Activated T-helper 1 cell treated with anti-CD3 and anti-CD28 coated beads, Interleukin-12 subunit alpha, Interleukin-12 subunit beta, Interleukin-2, Interleukin-4 antibody, amounts not matched to agents 30 ng/mL and 10 ng/mL and 1 ng/mL, durations not matched to agents 14 hours and 24 hours and 36 hours (primary cell): ENCODE data around the gene OR6J1. TPM values are rescaled to one million over a fixed set of nuclear protein-coding genes. Genes with fewer than 3 reads are reported as not detected.

Source experiments
- DNase-seq: peaks from one replicate; pipeline ENCODE4 v3.0.0; 2021; ENCODE audit warnings: low spot score
- H3K27ac Mint-ChIP-seq: one replicate; pipeline ENCODE4 v1.8.0; 2021; ENCODE audit warnings: mild to moderate bottlenecking, mixed read lengths
- H3K27me3 Mint-ChIP-seq: one replicate; pipeline ENCODE4 v1.8.0; 2022; ENCODE audit warnings: mild to moderate bottlenecking, moderate library complexity, mixed read lengths; ENCODE audit not compliant: insufficient read depth
- H3K36me3 Mint-ChIP-seq: one replicate; pipeline ENCODE4 v1.8.0; 2021; ENCODE audit warnings: low read depth, mixed read lengths
- H3K4me1 Mint-ChIP-seq: one replicate; pipeline ENCODE4 v1.8.0; 2021; ENCODE audit warnings: low read depth, mixed read lengths
- H3K4me3 Mint-ChIP-seq: one replicate; pipeline ENCODE4 v1.8.0; 2021; ENCODE audit warnings: mild to moderate bottlenecking, moderate library complexity, mixed read lengths
- H3K9me3 Mint-ChIP-seq: one replicate; pipeline ENCODE4 v1.8.0; 2021; ENCODE audit warnings: mixed read lengths
- intact Hi-C: fragments of 100-400 bp; cut with micrococcal nuclease; formaldehyde crosslinking; loops from one replicate; pipeline ENCODE4 v1.15.1; 2024
- total RNA-seq: library from RNA; stranded (reverse); gene quantifications from 2 replicates; pipeline ENCODE4 v1.2.3, GENCODE V29; 2022

Gene OR6J1
- total RNA-seq, 1 donor from 2014 or later: not detected

- Mint-ChIP-seq H3K9me3 (peaks cover 3% of the 10 kb centered on the region), H3K36me3 (peaks cover 22% of the 10 kb centered on the region), H3K27me3 (peaks cover 2% of the 10 kb centered on the region), H3K4me3 (no peak overlapping the region), H3K4me1 (no peaks in the 10 kb centered on the region), H3K27ac (no peak overlapping the region)
- intact Hi-C loops: no loop called here
- no peak for DNase-seq
These were observed 29.8 kb downstream of the OR6J1 start for GRCh38 chr14:22614240-22614799.

DNA sequence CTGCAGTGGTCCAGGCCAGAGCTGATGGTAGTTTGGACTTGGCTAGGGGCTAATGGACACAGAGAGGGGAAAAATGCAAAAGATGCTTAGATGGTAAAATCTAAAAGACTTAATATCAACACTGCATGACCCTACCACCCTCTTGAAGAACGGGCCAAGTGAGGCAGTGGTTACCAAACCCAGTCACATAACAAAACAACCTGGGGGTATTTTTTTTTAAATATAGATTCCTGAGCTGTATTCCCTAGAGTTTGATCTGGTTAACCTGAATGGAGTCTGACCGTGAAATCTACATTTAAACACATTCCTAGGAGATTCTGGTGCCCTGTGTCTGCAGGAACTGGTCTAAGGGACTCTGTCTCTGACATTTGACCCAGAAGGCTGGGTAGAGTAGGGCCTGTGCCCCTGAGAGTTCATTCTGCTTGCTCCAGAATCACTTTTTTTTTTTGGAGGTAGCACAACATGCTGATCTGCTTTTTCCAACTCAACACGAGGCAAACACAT, 30.4 kb downstream of the OR6J1 start:
- intact Hi-C loops: no loop called here
- H3K36me3 Mint-ChIP-seq: peaks cover 23% of the 10 kb centered on the region
- H3K27me3 Mint-ChIP-seq: peaks cover 2% of the 10 kb centered on the region
- H3K9me3 Mint-ChIP-seq: peaks cover 3% of the 10 kb centered on the region
- no peak for DNase-seq
- H3K4me3 Mint-ChIP-seq: no peak overlapping the region
- H3K27ac Mint-ChIP-seq: no peak overlapping the region
- no peaks in the 10 kb centered on the region for H3K4me1 Mint-ChIP-seq

- Mint-ChIP-seq H3K4me1 (no peaks in the 10 kb centered on the region), H3K9me3 (peaks cover 3% of the 10 kb centered on the region), H3K27me3 (peaks cover 2% of the 10 kb centered on the region), H3K36me3 (peaks cover 23% of the 10 kb centered on the region), H3K27ac (peak overlapping the region; percentile 10), H3K4me3 (no peak overlapping the region)
- DNase-seq: no peak
- intact Hi-C loops: no loop called here
These were observed 31.0 kb downstream of the OR6J1 start for GRCh38 chr14:22613106-22613695.

GRCh38 chr14:22610931-22611330, 33.2 kb downstream of the OR6J1 start:
- Mint-ChIP-seq H3K36me3 (peaks cover 40% of the 10 kb centered on the region), H3K27ac (no peak overlapping the region), H3K27me3 (no peaks in the 10 kb centered on the region), H3K4me3 (no peak overlapping the region), H3K9me3 (peaks cover 3% of the 10 kb centered on the region), H3K4me1 (no peaks in the 10 kb centered on the region)
- intact Hi-C loops: no loop called here
- DNase-seq: no peak

DNA sequence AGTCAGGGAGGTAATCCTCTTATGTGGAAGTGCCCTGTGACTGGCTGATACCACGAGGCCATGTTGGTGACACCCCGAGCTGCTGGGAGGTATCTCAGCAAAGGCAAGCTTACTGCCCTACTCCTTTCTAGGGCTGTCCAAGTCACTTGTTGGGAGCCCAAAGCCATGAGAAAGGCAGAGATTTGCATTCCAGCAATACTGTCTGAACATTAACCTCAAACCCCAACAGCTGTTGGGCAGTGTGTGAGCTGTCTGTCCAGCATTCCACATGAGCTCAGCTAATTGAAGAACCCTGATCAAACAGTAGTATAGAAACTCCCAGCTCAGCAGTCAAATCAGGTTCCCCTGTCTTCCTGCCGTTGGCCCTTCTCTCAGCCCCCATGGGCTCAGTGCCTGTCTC, 36.9 kb downstream of the OR6J1 start:
- intact Hi-C loops: no loop called here

GRCh38 chr14:22606380-22606779, 37.8 kb downstream of the OR6J1 start:
- intact Hi-C loops: no loop called here
- no peaks in the 10 kb centered on the region for H3K27me3 Mint-ChIP-seq
- H3K36me3 Mint-ChIP-seq: peaks cover 60% of the 10 kb centered on the region
- no peak overlapping the region for H3K4me3 Mint-ChIP-seq
- no peaks in the 10 kb centered on the region for H3K9me3 Mint-ChIP-seq
- DNase-seq: no peak
- no peak overlapping the region for H3K27ac Mint-ChIP-seq
- H3K4me1 Mint-ChIP-seq: peaks cover 6% of the 10 kb centered on the region

More for the DNA sequence above, 36.9 kb downstream of the OR6J1 start:
- no peak for DNase-seq
- Mint-ChIP-seq H3K4me1 (no peaks in the 10 kb centered on the region), H3K36me3 (peaks cover 60% of the 10 kb centered on the region), H3K9me3 (no peaks in the 10 kb centered on the region), H3K4me3 (no peak overlapping the region), H3K27ac (no peak overlapping the region), H3K27me3 (no peaks in the 10 kb centered on the region)

DNA sequence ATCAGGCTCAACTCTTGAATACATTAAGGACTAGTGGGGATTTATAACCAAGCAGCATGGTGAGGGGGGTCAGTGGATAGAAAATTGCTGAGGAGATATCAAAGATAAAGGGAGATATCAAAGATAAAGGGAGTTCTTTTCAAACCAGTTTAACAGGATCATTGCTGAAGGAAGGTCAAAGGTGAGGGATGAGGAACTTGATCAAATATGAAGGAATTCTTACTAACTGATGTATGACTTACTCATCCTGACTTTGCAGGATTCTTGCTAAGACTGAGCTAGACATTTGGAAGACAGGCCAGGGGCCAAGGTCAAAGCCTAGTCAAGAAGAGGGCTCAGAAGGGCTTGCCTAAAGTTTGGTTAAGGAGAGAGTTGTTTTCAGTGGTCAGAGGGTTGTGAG, 41.3 kb downstream of the OR6J1 start:
- Mint-ChIP-seq H3K4me1 (peaks cover 32% of the 10 kb centered on the region), H3K4me3 (no peak overlapping the region), H3K9me3 (no peaks in the 10 kb centered on the region), H3K27me3 (no peaks in the 10 kb centered on the region), H3K36me3 (peaks cover 58% of the 10 kb centered on the region), H3K27ac (no peak overlapping the region)
- intact Hi-C loops: no loop called here
- DNase-seq: no peak

DNA sequence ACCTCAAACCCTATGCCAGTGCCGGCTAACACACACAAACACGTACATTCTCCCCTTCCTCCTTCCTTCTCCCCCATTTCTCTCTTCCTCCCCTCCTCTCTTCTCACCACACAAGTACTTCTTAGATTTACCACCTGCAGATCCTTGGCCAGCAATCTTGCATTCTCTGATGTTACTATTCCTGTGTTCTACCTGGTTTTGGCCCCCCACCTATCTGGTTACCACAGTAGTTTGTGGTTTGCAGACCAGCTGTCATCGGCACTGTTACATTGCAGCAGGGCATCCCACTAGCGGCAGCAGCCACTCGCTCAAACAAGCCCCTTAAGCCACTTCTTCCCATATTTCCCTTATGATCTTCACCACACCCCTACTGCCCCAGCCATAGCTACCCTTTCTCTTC, 42.2 kb downstream of the OR6J1 start:
- no peak for DNase-seq
- no peaks in the 10 kb centered on the region for H3K27me3 Mint-ChIP-seq
- no peaks in the 10 kb centered on the region for H3K9me3 Mint-ChIP-seq
- intact Hi-C loops: no loop called here
- H3K27ac Mint-ChIP-seq: peak overlapping the region; percentile 32
- no peak overlapping the region for H3K4me3 Mint-ChIP-seq
- H3K36me3 Mint-ChIP-seq: peaks cover 49% of the 10 kb centered on the region
- H3K4me1 Mint-ChIP-seq: peaks cover 39% of the 10 kb centered on the region

DNA sequence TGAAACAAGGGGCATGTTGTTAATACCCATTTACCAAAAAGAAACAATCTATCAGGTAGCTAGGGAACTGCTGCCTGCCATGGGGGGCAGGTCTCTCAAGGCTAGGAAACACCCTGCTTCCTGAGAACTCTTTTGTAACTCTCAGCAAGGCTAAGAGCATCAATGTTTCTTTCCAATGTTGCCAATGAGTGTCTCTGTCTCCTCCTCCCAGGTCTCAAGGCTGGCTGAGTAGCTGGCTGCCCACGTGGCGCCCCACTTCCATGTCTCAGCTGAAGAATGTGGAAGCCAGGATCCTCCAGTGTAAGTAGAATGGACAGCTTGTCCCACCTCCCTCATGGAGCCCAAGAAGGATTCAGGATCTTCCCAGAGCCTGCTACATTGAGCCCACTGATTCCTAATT, 42.7 kb downstream of the OR6J1 start:
- H3K27me3 Mint-ChIP-seq: no peaks in the 10 kb centered on the region
- intact Hi-C loops: no loop called here
- peaks cover 39% of the 10 kb centered on the region for H3K4me1 Mint-ChIP-seq
- H3K4me3 Mint-ChIP-seq: no peak overlapping the region
- H3K36me3 Mint-ChIP-seq: peaks cover 46% of the 10 kb centered on the region
- no peak overlapping the region for H3K27ac Mint-ChIP-seq
- H3K9me3 Mint-ChIP-seq: no peaks in the 10 kb centered on the region
- no peak for DNase-seq

DNA sequence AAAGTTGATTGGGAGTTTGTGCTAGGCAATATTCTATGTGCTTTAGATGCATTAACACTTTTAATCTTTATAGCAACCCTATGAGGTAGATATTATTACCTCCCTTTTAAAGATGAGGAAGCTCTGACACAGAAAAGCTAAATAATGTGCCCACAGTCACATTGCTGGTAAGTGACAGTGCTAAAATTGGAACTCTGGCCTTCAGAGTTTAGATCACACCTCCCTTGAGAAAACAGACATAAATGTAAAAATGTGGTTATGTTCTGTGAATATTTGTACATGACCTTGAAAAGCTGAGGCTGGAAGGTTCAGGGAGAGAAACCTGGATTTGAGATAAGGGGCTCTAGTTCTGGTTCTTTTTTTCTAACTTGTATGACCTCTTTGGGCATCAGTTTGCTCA, 44.1 kb downstream of the OR6J1 start:
- H3K27ac Mint-ChIP-seq: no peak overlapping the region

GRCh38 chr14:22599349-22599748, 44.8 kb downstream of the OR6J1 start:
- H3K4me3 Mint-ChIP-seq: peak overlapping the region; percentile 97

More for the DNA sequence above, 44.1 kb downstream of the OR6J1 start:
- DNase-seq: no peak
- Mint-ChIP-seq H3K27me3 (no peaks in the 10 kb centered on the region), H3K4me3 (peak overlapping the region; percentile 97), H3K9me3 (no peaks in the 10 kb centered on the region), H3K36me3 (peaks cover 33% of the 10 kb centered on the region), H3K4me1 (peaks cover 39% of the 10 kb centered on the region)
- intact Hi-C loops: no loop called here

DNA sequence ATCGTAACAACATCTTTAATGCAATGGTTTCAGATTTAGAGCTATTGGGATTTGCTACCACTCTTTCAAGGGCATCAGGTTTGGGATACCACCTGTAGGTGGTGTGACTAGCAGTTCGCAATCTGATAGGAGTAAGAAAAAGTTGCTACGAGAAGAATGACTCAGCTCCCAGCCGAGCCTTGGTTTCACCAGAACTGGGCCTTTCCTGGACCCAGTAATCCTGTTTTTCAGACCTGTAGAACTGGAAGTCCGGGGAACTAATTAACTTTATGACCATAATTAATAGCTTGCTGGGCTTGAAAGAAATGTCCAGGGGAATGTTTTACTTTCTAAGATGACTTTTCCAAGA, 45.3 kb downstream of the OR6J1 start:
- peaks cover 39% of the 10 kb centered on the region for H3K4me1 Mint-ChIP-seq
- H3K27ac Mint-ChIP-seq: peak overlapping the region; percentile 84
- peak overlapping the region; percentile 97 for H3K4me3 Mint-ChIP-seq
- DNase-seq: peak; percentile 32
- no peaks in the 10 kb centered on the region for H3K9me3 Mint-ChIP-seq
- H3K36me3 Mint-ChIP-seq: peaks cover 31% of the 10 kb centered on the region
- intact Hi-C loops: loop anchor here (1.0 to 5.0 kb wide), 7 partner anchors 10 to 1217 kb away; partner anchors contain the start of genes DAD1, LRP10 and SUPT16H
- H3K27me3 Mint-ChIP-seq: no peaks in the 10 kb centered on the region

More at GRCh38 chr14:22599349-22599748, 44.8 kb downstream of the OR6J1 start:
- intact Hi-C loops: loop anchor here (2.0 to 5.0 kb wide), 3 partner anchors 15 to 1217 kb away; partner anchors contain the start of gene SUPT16H
- Mint-ChIP-seq H3K9me3 (no peaks in the 10 kb centered on the region), H3K4me1 (peaks cover 39% of the 10 kb centered on the region), H3K36me3 (peaks cover 31% of the 10 kb centered on the region), H3K27me3 (no peaks in the 10 kb centered on the region), H3K27ac (peak overlapping the region; percentile 84)
- DNase-seq: no peak

GRCh38 chr14:22598099-22598895, 45.9 kb downstream of the OR6J1 start, which contains the start of gene ABHD4:
Gene ABHD4, plus strand, starts transcription at chr14:22598300. Its CDS starts 7 bp downstream, at chr14:22598307.
- Mint-ChIP-seq H3K27me3 (no peaks in the 10 kb centered on the region), H3K36me3 (peaks cover 28% of the 10 kb centered on the region), H3K27ac (peak within 1 kb of the TSS; percentile 84), H3K4me3 (peak within 1 kb of the TSS; percentile 97), H3K4me1 (peaks cover 39% of the 10 kb centered on the region), H3K9me3 (no peaks in the 10 kb centered on the region)
- intact Hi-C loops: loop anchor here (1.0 to 5.0 kb wide), 7 partner anchors 9 to 1216 kb away; partner anchors contain the start of genes DAD1, LRP10 and SUPT16H
- peak; percentile 72 for DNase-seq
